H1 (cell line): Measurements from ENCODE around the gene MRPL52. TPM values are rescaled to one million over a fixed set of nuclear protein-coding genes. Genes with fewer than 3 reads are reported as not detected.

Experiments used
- CTCF ChIA-PET: fragments of 300-600 bp; sonication (Branson Sonifier 250); formaldehyde crosslinking; loops from one replicate; lab custom pipeline; 2021; ENCODE audit not compliant: partially characterized antibody; lab: Charles Lee
- POLR2A ChIA-PET: fragments of 300-600 bp; sonication (Branson Sonifier 250); formaldehyde crosslinking; loops from one replicate; lab custom pipeline; 2021; ENCODE audit warnings: inconsistent platforms; ENCODE audit not compliant: partially characterized antibody; lab: Charles Lee
- DNase-seq, 2 experiments: peaks; one replicate each; pipeline versions ENCODE4 v3.0.0 to v3.0.0-alpha.2; 2010 to 2022; ENCODE audit warnings: low spot score in 2 of 2, low read depth in 1 of 2, mixed read lengths in 1 of 2
- FAIRE-seq: peaks from 2 replicates; lab custom pipeline; 2011; peaks lifted over from hg19 to GRCh38; lab: Jason Lieb, UNC
- H2AFZ ChIP-seq: 2 replicates; pipeline ENCODE4 v1.8.1; 2012; ENCODE audit warnings: low read length, inconsistent platforms
- H2AK5ac ChIP-seq: 2 replicates; pipeline ENCODE4 v1.6.1; 2013; ENCODE audit warnings: low read depth, low read length
- H2BK120ac ChIP-seq: replicated peaks from 2 replicates; pipeline ENCODE3; 2013; ENCODE audit warnings: low read depth, low read length, inconsistent platforms
- H2BK12ac ChIP-seq: 2 replicates; pipeline ENCODE4 v1.6.1; 2013; ENCODE audit warnings: low read depth, low read length
- H2BK15ac ChIP-seq: 2 replicates; pipeline ENCODE4 v1.6.1; 2013; ENCODE audit warnings: low read length
- H2BK20ac ChIP-seq: 2 replicates; pipeline ENCODE4 v1.6.1; 2013; ENCODE audit warnings: low read length
- H2BK5ac ChIP-seq: 2 replicates; pipeline ENCODE4 v1.6.1; 2013; ENCODE audit warnings: low read depth, low read length
- H3K14ac ChIP-seq: 2 replicates; pipeline ENCODE4 v1.6.1; 2013; ENCODE audit warnings: inconsistent platforms; ENCODE audit not compliant: insufficient read length
- H3K18ac ChIP-seq: 2 replicates; pipeline ENCODE4 v1.6.1; 2013; ENCODE audit warnings: low read length; ENCODE audit errors: extremely low read depth
- H3K23ac ChIP-seq: 2 replicates; pipeline ENCODE4 v1.6.1; 2013; ENCODE audit warnings: inconsistent platforms; ENCODE audit not compliant: insufficient read length
- H3K23me2 ChIP-seq: 2 replicates; pipeline ENCODE4 v1.6.1; 2013; ENCODE audit warnings: low read depth, low read length
- H3K27ac ChIP-seq: 2 replicates; pipeline ENCODE4 v1.6.1; 2011; ENCODE audit warnings: low read depth, low read length, inconsistent platforms
- H3K27me3 ChIP-seq, 4 experiments: replicated peaks in 1 of 4; 1 replicate in 1 of 4; 2 replicates in 3 of 4; pipeline versions ENCODE4 v1.6.1 to v1.8.1; 2011 to 2013; ENCODE audit warnings: low read length in 3 of 4, mild to moderate bottlenecking in 3 of 4, inconsistent platforms in 2 of 4, mixed read lengths in 2 of 4, moderate library complexity in 1 of 4; ENCODE audit not compliant: control insufficient read depth in 3 of 4, insufficient read depth in 3 of 4; ENCODE audit errors: extremely low read depth in 1 of 4
- H3K36me3 ChIP-seq, 4 experiments: 2 replicates each; pipeline versions ENCODE4 v1.6.1 to v1.8.1; 2011 to 2013; ENCODE audit warnings: mild to moderate bottlenecking in 4 of 4, low read length in 3 of 4, moderate library complexity in 2 of 4, control low read depth in 1 of 4, inconsistent platforms in 1 of 4; ENCODE audit not compliant: insufficient read depth in 4 of 4, control insufficient read depth in 2 of 4
- H3K4ac ChIP-seq: replicated peaks from 2 replicates; pipeline ENCODE3; 2013; ENCODE audit warnings: low read length, low read depth, mixed read lengths, inconsistent platforms; ENCODE audit not compliant: insufficient read length
- H3K4me1 ChIP-seq, 4 experiments: replicated peaks in 1 of 4; 1 replicate in 1 of 4; 2 replicates in 3 of 4; pipeline versions ENCODE4 v1.6.1 to v1.8.1; 2011 to 2013; ENCODE audit warnings: low read length in 3 of 4, inconsistent platforms in 2 of 4, mixed read lengths in 1 of 4; ENCODE audit not compliant: insufficient read depth in 4 of 4, control insufficient read depth in 3 of 4
- H3K4me2 ChIP-seq, 2 experiments: 2 replicates each; pipeline versions ENCODE4 v1.6.1 to v1.8.1; 2011 to 2013; ENCODE audit warnings: low read depth in 2 of 2, low read length in 2 of 2, control low read depth in 1 of 2, inconsistent platforms in 1 of 2, mild to moderate bottlenecking in 1 of 2; ENCODE audit not compliant: insufficient read depth in 1 of 2
- H3K4me3 ChIP-seq, 4 experiments: fragments of 200-600, 300-600 bp in 1 of 4; sonication (generic), shearing (Covaris generic), sonication (Bioruptor Twin) in 1 of 4; 2 replicates each; pipeline versions ENCODE4 v1.5.1 to v1.8.1; 2011 to 2016; ENCODE audit warnings: low read length in 4 of 4, low read depth in 3 of 4, control low read depth in 2 of 4, inconsistent platforms in 2 of 4, mild to moderate bottlenecking in 2 of 4, mixed read lengths in 1 of 4, moderate library complexity in 1 of 4; ENCODE audit not compliant: insufficient read depth in 2 of 4; ENCODE audit errors: extremely low read depth in 1 of 4
- H3K56ac ChIP-seq: replicated peaks from 2 replicates; pipeline ENCODE3; 2013; ENCODE audit warnings: low read depth, mild to moderate bottlenecking, mixed read lengths, low read length, inconsistent platforms; ENCODE audit not compliant: insufficient read length
- H3K79me1 ChIP-seq: 2 replicates; pipeline ENCODE4 v1.6.1; 2013; ENCODE audit warnings: low read depth, low read length, control low read depth
- H3K79me2 ChIP-seq, 2 experiments: 2 replicates each; pipeline versions ENCODE4 v1.6.1 to v1.8.1; 2012 to 2013; ENCODE audit warnings: low read length in 2 of 2, mild to moderate bottlenecking in 2 of 2, inconsistent platforms in 1 of 2; ENCODE audit not compliant: insufficient read depth in 2 of 2, control insufficient read depth in 1 of 2
- H3K9ac ChIP-seq, 4 experiments: replicated peaks in 1 of 4; 1 replicate in 1 of 4; 2 replicates in 3 of 4; pipeline versions ENCODE4 v1.6.1 to v1.8.1; 2011 to 2013; ENCODE audit warnings: low read depth in 3 of 4, low read length in 3 of 4, control low read depth in 2 of 4, mild to moderate bottlenecking in 2 of 4, moderate library complexity in 2 of 4, inconsistent platforms in 1 of 4; ENCODE audit errors: extremely low read depth in 1 of 4
- H3K9me3 ChIP-seq, 2 experiments: 2 replicates each; pipeline versions ENCODE4 v1.6.1 to v1.8.1; 2012 to 2013; ENCODE audit warnings: mild to moderate bottlenecking in 2 of 2, moderate library complexity in 2 of 2, control low read depth in 1 of 2, inconsistent platforms in 1 of 2, low read depth in 1 of 2, low read length in 1 of 2, mixed read lengths in 1 of 2; ENCODE audit not compliant: insufficient read depth in 2 of 2
- H4K20me1 ChIP-seq, 2 experiments: replicated peaks in 1 of 2; 2 replicates each; pipeline versions ENCODE3 to v1.8.1; 2011 to 2013; ENCODE audit warnings: inconsistent platforms in 2 of 2, low read length in 2 of 2, mild to moderate bottlenecking in 1 of 2; ENCODE audit not compliant: insufficient read depth in 2 of 2, control insufficient read depth in 1 of 2
- H4K5ac ChIP-seq: 2 replicates; pipeline ENCODE4 v1.6.1; 2013; ENCODE audit warnings: low read length, low read depth, mixed read lengths, inconsistent platforms; ENCODE audit not compliant: insufficient read length
- H4K8ac ChIP-seq: 2 replicates; pipeline ENCODE4 v1.8.0; 2013; ENCODE audit warnings: mild to moderate bottlenecking, moderate library complexity, low read length, inconsistent platforms; ENCODE audit not compliant: insufficient read depth; ENCODE audit errors: extremely low read depth
- H4K91ac ChIP-seq: replicated peaks from 2 replicates; pipeline ENCODE3; 2013; ENCODE audit warnings: low read length, mixed read lengths, inconsistent platforms; ENCODE audit not compliant: insufficient read length
- CREB1 ChIP-seq: IDR thresholded peaks from 2 replicates; pipeline ENCODE4 v1.6.1; 2012; ENCODE audit warnings: inconsistent platforms
- EZH2 ChIP-seq: fragments of 200-600 bp; sonication (generic); IDR thresholded peaks from 2 replicates; pipeline ENCODE4 v1.7.1; 2012; ENCODE audit warnings: low read depth, mild to moderate bottlenecking, moderate library complexity, low read length, inconsistent platforms; ENCODE audit not compliant: severe bottlenecking
- HDAC6 ChIP-seq: IDR thresholded peaks from one replicate; pipeline ENCODE4 v1.7.1; 2012; ENCODE audit warnings: low read depth, mild to moderate bottlenecking, inconsistent platforms, low read length, moderate library complexity
- JUND ChIP-seq: IDR thresholded peaks from 2 replicates; pipeline ENCODE4 v1.6.1; 2011; ENCODE audit warnings: mild to moderate bottlenecking, improper control_type of control experiment, low read length
- MAX ChIP-seq: IDR thresholded peaks from 2 replicates; pipeline ENCODE4 v1.6.1; 2012; ENCODE audit warnings: inconsistent platforms
- RBBP5 ChIP-seq: IDR thresholded peaks from 2 replicates; pipeline ENCODE4 v1.7.1; 2012; ENCODE audit warnings: low read depth, mild to moderate bottlenecking, inconsistent platforms, low read length, moderate library complexity, borderline replicate concordance
- SAP30 ChIP-seq: fragments of 300-600 bp; sonication (generic); IDR thresholded peaks from 2 replicates; pipeline ENCODE4 v1.7.1; 2012; ENCODE audit warnings: low read length, moderate library complexity, mild to moderate bottlenecking, inconsistent platforms; ENCODE audit not compliant: insufficient read depth, insufficient replicate concordance
- SP4 ChIP-seq: IDR thresholded peaks from 2 replicates; pipeline ENCODE4 v1.6.1; 2012; ENCODE audit warnings: low read length, inconsistent platforms
- WGBS, 2 experiments: shearing (Covaris generic) in 1 of 2; methylation state at CpG; one replicate each; pipeline versions ENCODE4 v1.1.6 to v1.1.7; 2013 to 2015; ENCODE audit warnings: low lambda C conversion rate in 2 of 2, mixed read lengths in 2 of 2, inconsistent platforms in 1 of 2, low coverage in 1 of 2, missing lambda C conversion rate in 1 of 2; ENCODE audit not compliant: insufficient replicate concordance in 2 of 2, insufficient coverage in 1 of 2, insufficient read length in 1 of 2; ENCODE audit errors: extremely low coverage in 1 of 2, missing lambda C conversion rate in 1 of 2; 5-methylcytosine and 5-hydroxymethylcytosine counted together
- polyA plus RNA-seq, 7 experiments: library from polyadenylated mRNA; depleted of rRNA in 3 of 7; stranded (reverse) in 5 of 7; unstranded in 2 of 7; fragments of >200 nt in 5 of 7; fragments of 200-250 nt in 2 of 7; gene quantifications; 1 replicate in 5 of 7; 2 replicates in 1 of 7; 4 replicates in 1 of 7; pipeline versions ENCODE4 v1.2.1 to v1.2.3, GENCODE V29; 2011 to 2013; ENCODE audit warnings: missing spikeins in 2 of 7, mixed read lengths in 2 of 7
- total RNA-seq: library from RNA; stranded (reverse); fragmentation: NEBNext Ultra II Directional; extraction: Animal tissue kit (Norgen Biotek cat#: 25700); gene quantifications from 2 replicates; pipeline ENCODE4 v1.2.1, GENCODE V29; 2021

Gene MRPL52
- total and polyA plus RNA-seq, 2 of the 8 experiments (the other 6 are each of a cell fraction or from before 2014, with no cell fraction given), result 70.5 to 176 TPM

GRCh38 chr14:22803687-22803974 is 26.1 kb upstream of the MRPL52 start:
- CTCF ChIA-PET, result interaction anchor here (0.7 to 53.1 kb wide), 4 partner anchors 10 to 272 kb away, joined by 3 to 1562 read pairs (median 21); partner anchors contain the start of genes LRP10, MMP14 and REM2
- no peak overlapping the region for H2AFZ ChIP-seq
- no peak overlapping the region for H2BK20ac ChIP-seq
- H3K4me1 ChIP-seq, result 0 out of 7 replicates have a peak, but pooled peaks cover 0 to 2% (median 0%) of the 10 kb centered on the region in 4 experiments
- no peaks in the 10 kb centered on the region for H4K20me1 ChIP-seq
- H3K27me3 ChIP-seq, result no peaks in the 10 kb centered on the region
- H2BK12ac ChIP-seq, result no peak overlapping the region
- no peak overlapping the region for H3K27ac ChIP-seq
- no peak overlapping the region for H2AK5ac ChIP-seq
- no peak overlapping the region for H2BK120ac ChIP-seq
- no peaks in the 10 kb centered on the region for H3K79me1 ChIP-seq
- no peak overlapping the region for H4K91ac ChIP-seq
- no peaks in the 10 kb centered on the region for H3K23me2 ChIP-seq
- no peak overlapping the region for H3K9ac ChIP-seq
- 100% methylated on average over 3 of the region's 3 CpGs; no CpG with 5 or more reads in 1 of the 2 experiments for WGBS, 2 experiments
- TF ChIP-seq SP4, result no peak
- no peak for TF ChIP-seq JUND
- TF ChIP-seq HDAC6, result no peak
- TF ChIP-seq RBBP5, result no peak
- TF ChIP-seq CREB1, result no peak
- no peak for TF ChIP-seq MAX
- TF ChIP-seq SAP30, result no peak
- TF ChIP-seq EZH2, result no peak
- TF ChIP-seq, all 59 proteins: peak for 0
- no peak overlapping the region for H2BK15ac ChIP-seq
- no peaks in the 10 kb centered on the region for H3K79me2 ChIP-seq
- H4K8ac ChIP-seq, result no peak overlapping the region
- no peak overlapping the region for H3K4me2 ChIP-seq
- FAIRE-seq (no peak), DNase-seq (no peak)
- H3K9me3 ChIP-seq, result no peaks in the 10 kb centered on the region
- H3K4ac ChIP-seq, result no peak overlapping the region
- no peak overlapping the region for H3K18ac ChIP-seq
- H3K56ac ChIP-seq, result no peak overlapping the region
- no peak overlapping the region for H3K23ac ChIP-seq
- H3K14ac ChIP-seq, result no peak overlapping the region
- POLR2A ChIA-PET, result interaction anchor here (0.6 to 1.5 kb wide), 3 partner anchors 18 to 86 kb away, joined by 3 to 5 read pairs (median 4); no protein-coding TSS in a partner anchor
- no peak overlapping the region for H4K5ac ChIP-seq
- no peaks in the 10 kb centered on the region for H3K36me3 ChIP-seq
- no peak overlapping the region for H2BK5ac ChIP-seq
- no peak overlapping the region for H3K4me3 ChIP-seq
